ENCODE measurements around the gene MYO1E.

GRCh38 chr15:59283717-59284391 lies 88.8 kb downstream of the MYO1E start:
- TF ChIP-seq, protein P1, sequence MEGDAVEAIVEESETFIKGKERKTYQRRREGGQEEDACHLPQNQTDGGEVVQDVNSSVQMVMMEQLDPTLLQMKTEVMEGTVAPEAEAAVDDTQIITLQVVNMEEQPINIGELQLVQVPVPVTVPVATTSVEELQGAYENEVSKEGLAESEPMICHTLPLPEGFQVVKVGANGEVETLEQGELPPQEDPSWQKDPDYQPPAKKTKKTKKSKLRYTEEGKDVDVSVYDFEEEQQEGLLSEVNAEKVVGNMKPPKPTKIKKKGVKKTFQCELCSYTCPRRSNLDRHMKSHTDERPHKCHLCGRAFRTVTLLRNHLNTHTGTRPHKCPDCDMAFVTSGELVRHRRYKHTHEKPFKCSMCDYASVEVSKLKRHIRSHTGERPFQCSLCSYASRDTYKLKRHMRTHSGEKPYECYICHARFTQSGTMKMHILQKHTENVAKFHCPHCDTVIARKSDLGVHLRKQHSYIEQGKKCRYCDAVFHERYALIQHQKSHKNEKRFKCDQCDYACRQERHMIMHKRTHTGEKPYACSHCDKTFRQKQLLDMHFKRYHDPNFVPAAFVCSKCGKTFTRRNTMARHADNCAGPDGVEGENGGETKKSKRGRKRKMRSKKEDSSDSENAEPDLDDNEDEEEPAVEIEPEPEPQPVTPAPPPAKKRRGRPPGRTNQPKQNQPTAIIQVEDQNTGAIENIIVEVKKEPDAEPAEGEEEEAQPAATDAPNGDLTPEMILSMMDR (IDR thresholded peaks at IDR 0.05; ENCODE audit: low read depth, low read length, missing input control): no peak
- TF ChIP-seq GABPA (IDR thresholded peaks at IDR 0.05 in 1 of 2, conservative IDR thresholded peaks at IDR 0.05 in 1 of 2) (no peak), YY1 (IDR thresholded peaks at IDR 0.05) (no peak)

Measured in liver (tissue), 3 donors.